SK-N-SH treated with all-trans-retinoic acid at 6 μM for 48 hours (cell line): ENCODE results near the gene USP40.

ENCODE experiments used
- ATAC-seq: fragments of 200-7000 bp; cut with Tn5 transposase; 3 replicates; pipeline ENCODE4 v1.9.1; 2020; ENCODE audit warnings: mild to moderate bottlenecking, moderate library complexity
- ARNTL ChIP-seq: fragments of 450-650 bp; formaldehyde crosslinking; IDR thresholded peaks from 2 replicates; pipeline ENCODE4 v1.5.0; 2020; ENCODE audit warnings: low read depth, mild to moderate bottlenecking, moderate library complexity, borderline replicate concordance
- CSDC2 ChIP-seq: fragments of 250-450 bp; sonication (Bioruptor Pico); IDR thresholded peaks from 2 replicates; pipeline ENCODE4 v1.5.0; 2020; ENCODE audit warnings: mild to moderate bottlenecking, moderate library complexity
- ESRRG ChIP-seq: fragments of 250-450 bp; sonication (Bioruptor Pico); IDR thresholded peaks from 2 replicates; pipeline ENCODE4 v1.6.1; 2021; ENCODE audit warnings: mild to moderate bottlenecking
- GLIS3 ChIP-seq: fragments of 250-450 bp; sonication (Bioruptor Pico); IDR thresholded peaks from 2 replicates; pipeline ENCODE4 v1.5.0; 2020; ENCODE audit warnings: mild to moderate bottlenecking, moderate library complexity
- ISL1 ChIP-seq: fragments of 250-450 bp; sonication (Bioruptor Pico); IDR thresholded peaks from 2 replicates; pipeline ENCODE4 v2.1.2; 2022; ENCODE audit warnings: mild to moderate bottlenecking, moderate library complexity
- OSR1 ChIP-seq: fragments of 250-450 bp; sonication (Bioruptor Pico); IDR thresholded peaks from 2 replicates; pipeline ENCODE4 v1.8.0; 2022; ENCODE audit warnings: moderate library complexity, mild to moderate bottlenecking, inconsistent platforms
- PPARA ChIP-seq: fragments of 250-450 bp; sonication (Bioruptor Pico); IDR thresholded peaks from 2 replicates; pipeline ENCODE4 v1.5.0; 2020; ENCODE audit warnings: mild to moderate bottlenecking, borderline replicate concordance
- SNAI2 ChIP-seq: fragments of 250-450 bp; sonication (Bioruptor Pico); IDR thresholded peaks from 2 replicates; pipeline ENCODE4 v1.5.0; 2020; ENCODE audit warnings: mild to moderate bottlenecking, moderate library complexity
- TCF4 ChIP-seq: fragments of 250-450 bp; sonication (Bioruptor Pico); IDR thresholded peaks from 2 replicates; pipeline ENCODE4 v1.8.0; 2021; ENCODE audit warnings: mild to moderate bottlenecking, moderate library complexity, borderline replicate concordance
- TOX ChIP-seq: fragments of 250-450 bp; sonication (Bioruptor Pico); IDR thresholded peaks from 2 replicates; pipeline ENCODE4 v1.8.0; 2021; ENCODE audit warnings: mild to moderate bottlenecking, moderate library complexity, borderline replicate concordance
- ZFP3 ChIP-seq: fragments of 250-450 bp; sonication (Bioruptor Pico); IDR thresholded peaks from 2 replicates; pipeline ENCODE4 v1.5.0; 2020; ENCODE audit warnings: mild to moderate bottlenecking, moderate library complexity
- ZFP30 ChIP-seq: fragments of 450-650 bp; formaldehyde crosslinking; IDR thresholded peaks from 2 replicates; pipeline ENCODE4 v1.5.0; 2022; ENCODE audit warnings: mild to moderate bottlenecking, moderate library complexity
- ZNF70 ChIP-seq: fragments of 450-650 bp; formaldehyde crosslinking; IDR thresholded peaks from 2 replicates; pipeline ENCODE4 v1.5.0; 2020; ENCODE audit warnings: mild to moderate bottlenecking, moderate library complexity
- ZNF8 ChIP-seq: fragments of 450-650 bp; formaldehyde crosslinking; IDR thresholded peaks from 2 replicates; pipeline ENCODE4 v1.5.0; 2020; ENCODE audit warnings: mild to moderate bottlenecking, moderate library complexity
- TF ChIP-seq, protein P1 (sequence below): fragments of 250-450 bp; sonication (Bioruptor Pico); IDR thresholded peaks from 2 replicates; pipeline ENCODE4 v1.8.0; 2020; ENCODE audit warnings: mild to moderate bottlenecking, moderate library complexity, borderline replicate concordance
- TF ChIP-seq, protein P2 (sequence below): fragments of 250-450 bp; sonication (Bioruptor Pico); IDR thresholded peaks from 2 replicates; pipeline ENCODE4 v1.8.0; 2021; ENCODE audit warnings: low read depth, mild to moderate bottlenecking, moderate library complexity, borderline replicate concordance
- TF ChIP-seq, protein P3 (sequence below): fragments of 250-450 bp; sonication (Bioruptor Pico); IDR thresholded peaks from 2 replicates; pipeline ENCODE4 v1.5.1; 2021; ENCODE audit warnings: mild to moderate bottlenecking, moderate library complexity
- TF ChIP-seq, protein P4 (sequence below): fragments of 250-450 bp; sonication (Bioruptor Pico); IDR thresholded peaks from 2 replicates; pipeline ENCODE4 v1.5.0; 2020; ENCODE audit warnings: mild to moderate bottlenecking, moderate library complexity
- TF ChIP-seq, protein P5 (sequence below): fragments of 250-450 bp; sonication (Bioruptor Pico); IDR thresholded peaks from 2 replicates; pipeline ENCODE4 v1.5.1; 2020; ENCODE audit warnings: low read depth, mild to moderate bottlenecking, moderate library complexity

Gene USP40

DNA sequence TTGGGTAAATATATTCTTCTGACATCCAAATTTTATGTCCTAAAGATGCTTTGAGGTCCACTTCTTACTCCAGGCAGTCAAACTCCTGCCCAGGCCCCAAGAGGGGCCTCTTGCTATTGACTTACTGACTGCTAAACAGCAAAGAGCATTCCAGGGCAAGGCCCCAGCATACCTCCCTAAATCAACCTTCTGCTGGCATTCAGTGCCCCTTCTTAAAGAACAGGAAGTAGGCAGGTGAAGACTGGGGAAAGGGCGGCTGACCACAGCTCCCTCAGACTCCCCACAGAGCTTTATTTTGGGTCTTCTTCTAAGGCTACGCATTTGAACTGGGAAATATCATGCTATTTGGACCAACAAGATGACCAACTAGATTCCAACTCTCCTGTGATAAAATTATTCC lies 68.9 kb downstream of the USP40 start (continued):
- TF ChIP-seq, protein P1, sequence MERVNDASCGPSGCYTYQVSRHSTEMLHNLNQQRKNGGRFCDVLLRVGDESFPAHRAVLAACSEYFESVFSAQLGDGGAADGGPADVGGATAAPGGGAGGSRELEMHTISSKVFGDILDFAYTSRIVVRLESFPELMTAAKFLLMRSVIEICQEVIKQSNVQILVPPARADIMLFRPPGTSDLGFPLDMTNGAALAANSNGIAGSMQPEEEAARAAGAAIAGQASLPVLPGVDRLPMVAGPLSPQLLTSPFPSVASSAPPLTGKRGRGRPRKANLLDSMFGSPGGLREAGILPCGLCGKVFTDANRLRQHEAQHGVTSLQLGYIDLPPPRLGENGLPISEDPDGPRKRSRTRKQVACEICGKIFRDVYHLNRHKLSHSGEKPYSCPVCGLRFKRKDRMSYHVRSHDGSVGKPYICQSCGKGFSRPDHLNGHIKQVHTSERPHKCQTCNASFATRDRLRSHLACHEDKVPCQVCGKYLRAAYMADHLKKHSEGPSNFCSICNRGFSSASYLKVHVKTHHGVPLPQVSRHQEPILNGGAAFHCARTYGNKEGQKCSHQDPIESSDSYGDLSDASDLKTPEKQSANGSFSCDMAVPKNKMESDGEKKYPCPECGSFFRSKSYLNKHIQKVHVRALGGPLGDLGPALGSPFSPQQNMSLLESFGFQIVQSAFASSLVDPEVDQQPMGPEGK (CRISPR knock-in tag) = no peak
- no peak for TF ChIP-seq ZFP30

DNA sequence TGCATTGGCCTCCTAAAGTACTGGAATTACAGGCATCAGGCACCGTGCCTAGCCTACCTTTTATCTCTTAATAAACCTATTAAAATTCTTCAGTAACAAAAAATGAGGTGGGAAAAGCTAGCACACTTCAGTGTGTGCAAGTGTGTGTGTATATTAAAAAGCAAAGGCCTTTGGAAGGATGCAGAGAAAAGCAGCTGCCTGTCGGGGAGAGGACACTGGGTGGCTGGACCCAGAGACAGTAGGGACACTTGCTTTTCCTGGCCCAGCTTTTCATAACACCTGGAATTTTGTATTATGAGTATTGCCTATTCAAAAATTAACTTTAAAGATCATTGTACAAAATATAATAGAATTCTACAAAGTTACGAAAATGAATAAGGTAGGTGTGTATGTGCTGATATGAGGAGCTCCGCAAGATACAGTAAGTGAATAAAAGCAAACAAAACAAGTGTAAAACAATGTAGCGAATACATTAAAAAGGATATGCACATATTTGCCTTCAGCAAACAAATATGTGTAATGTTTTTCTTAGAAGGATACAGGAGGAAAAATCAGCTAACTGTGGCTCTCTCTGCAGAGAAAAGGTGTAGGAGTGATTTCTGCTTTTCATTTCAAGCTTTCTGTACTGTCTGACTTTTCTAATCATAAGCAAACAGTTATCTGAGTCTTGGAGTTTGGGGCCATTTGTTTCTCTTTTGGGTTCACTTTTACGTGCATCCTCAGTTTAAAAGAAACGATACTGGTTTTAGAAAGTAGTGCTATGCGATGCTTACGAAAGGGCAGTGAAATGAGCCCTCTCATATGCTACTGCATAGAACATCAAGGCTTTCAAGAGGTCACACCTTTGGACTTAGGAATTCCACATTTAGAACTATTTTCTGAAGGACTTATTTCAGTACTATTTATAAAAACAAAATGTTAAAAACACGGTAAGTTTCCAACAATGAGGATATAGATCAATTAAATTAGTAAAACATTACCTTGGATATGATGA lies 70.8 kb downstream of the USP40 start:
- TF ChIP-seq ZNF70 (CRISPR knock-in tag) = no peak
- TF ChIP-seq TOX = no peak
- TF ChIP-seq ISL1 = no peak
- TF ChIP-seq ARNTL (CRISPR knock-in tag) = no peak
- TF ChIP-seq OSR1 (CRISPR knock-in tag) = no peak
- no peak for TF ChIP-seq PPARA (CRISPR knock-in tag)
- no peak for TF ChIP-seq CSDC2
- TF ChIP-seq, protein P2, sequence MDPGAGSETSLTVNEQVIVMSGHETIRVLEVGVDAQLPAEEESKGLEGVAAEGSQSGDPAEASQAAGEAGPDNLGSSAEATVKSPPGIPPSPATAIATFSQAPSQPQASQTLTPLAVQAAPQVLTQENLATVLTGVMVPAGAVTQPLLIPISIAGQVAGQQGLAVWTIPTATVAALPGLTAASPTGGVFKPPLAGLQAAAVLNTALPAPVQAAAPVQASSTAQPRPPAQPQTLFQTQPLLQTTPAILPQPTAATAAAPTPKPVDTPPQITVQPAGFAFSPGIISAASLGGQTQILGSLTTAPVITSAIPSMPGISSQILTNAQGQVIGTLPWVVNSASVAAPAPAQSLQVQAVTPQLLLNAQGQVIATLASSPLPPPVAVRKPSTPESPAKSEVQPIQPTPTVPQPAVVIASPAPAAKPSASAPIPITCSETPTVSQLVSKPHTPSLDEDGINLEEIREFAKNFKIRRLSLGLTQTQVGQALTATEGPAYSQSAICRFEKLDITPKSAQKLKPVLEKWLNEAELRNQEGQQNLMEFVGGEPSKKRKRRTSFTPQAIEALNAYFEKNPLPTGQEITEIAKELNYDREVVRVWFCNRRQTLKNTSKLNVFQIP (CRISPR knock-in tag) = no peak
- no peak for TF ChIP-seq TCF4 (CRISPR knock-in tag)
- TF ChIP-seq ESRRG = no peak
- no peak for TF ChIP-seq GLIS3 (CRISPR knock-in tag)
- TF ChIP-seq, protein P1 (CRISPR knock-in tag) = no peak
- TF ChIP-seq, protein P3, sequence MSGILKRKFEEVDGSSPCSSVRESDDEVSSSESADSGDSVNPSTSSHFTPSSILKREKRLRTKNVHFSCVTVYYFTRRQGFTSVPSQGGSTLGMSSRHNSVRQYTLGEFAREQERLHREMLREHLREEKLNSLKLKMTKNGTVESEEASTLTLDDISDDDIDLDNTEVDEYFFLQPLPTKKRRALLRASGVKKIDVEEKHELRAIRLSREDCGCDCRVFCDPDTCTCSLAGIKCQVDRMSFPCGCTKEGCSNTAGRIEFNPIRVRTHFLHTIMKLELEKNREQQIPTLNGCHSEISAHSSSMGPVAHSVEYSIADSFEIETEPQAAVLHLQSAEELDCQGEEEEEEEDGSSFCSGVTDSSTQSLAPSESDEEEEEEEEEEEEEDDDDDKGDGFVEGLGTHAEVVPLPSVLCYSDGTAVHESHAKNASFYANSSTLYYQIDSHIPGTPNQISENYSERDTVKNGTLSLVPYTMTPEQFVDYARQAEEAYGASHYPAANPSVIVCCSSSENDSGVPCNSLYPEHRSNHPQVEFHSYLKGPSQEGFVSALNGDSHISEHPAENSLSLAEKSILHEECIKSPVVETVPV (CRISPR knock-in tag) = no peak
- TF ChIP-seq, protein P4, sequence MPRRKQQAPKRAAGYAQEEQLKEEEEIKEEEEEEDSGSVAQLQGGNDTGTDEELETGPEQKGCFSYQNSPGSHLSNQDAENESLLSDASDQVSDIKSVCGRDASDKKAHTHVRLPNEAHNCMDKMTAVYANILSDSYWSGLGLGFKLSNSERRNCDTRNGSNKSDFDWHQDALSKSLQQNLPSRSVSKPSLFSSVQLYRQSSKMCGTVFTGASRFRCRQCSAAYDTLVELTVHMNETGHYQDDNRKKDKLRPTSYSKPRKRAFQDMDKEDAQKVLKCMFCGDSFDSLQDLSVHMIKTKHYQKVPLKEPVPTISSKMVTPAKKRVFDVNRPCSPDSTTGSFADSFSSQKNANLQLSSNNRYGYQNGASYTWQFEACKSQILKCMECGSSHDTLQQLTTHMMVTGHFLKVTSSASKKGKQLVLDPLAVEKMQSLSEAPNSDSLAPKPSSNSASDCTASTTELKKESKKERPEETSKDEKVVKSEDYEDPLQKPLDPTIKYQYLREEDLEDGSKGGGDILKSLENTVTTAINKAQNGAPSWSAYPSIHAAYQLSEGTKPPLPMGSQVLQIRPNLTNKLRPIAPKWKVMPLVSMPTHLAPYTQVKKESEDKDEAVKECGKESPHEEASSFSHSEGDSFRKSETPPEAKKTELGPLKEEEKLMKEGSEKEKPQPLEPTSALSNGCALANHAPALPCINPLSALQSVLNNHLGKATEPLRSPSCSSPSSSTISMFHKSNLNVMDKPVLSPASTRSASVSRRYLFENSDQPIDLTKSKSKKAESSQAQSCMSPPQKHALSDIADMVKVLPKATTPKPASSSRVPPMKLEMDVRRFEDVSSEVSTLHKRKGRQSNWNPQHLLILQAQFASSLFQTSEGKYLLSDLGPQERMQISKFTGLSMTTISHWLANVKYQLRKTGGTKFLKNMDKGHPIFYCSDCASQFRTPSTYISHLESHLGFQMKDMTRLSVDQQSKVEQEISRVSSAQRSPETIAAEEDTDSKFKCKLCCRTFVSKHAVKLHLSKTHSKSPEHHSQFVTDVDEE (CRISPR knock-in tag) = no peak
- TF ChIP-seq, protein P5, sequence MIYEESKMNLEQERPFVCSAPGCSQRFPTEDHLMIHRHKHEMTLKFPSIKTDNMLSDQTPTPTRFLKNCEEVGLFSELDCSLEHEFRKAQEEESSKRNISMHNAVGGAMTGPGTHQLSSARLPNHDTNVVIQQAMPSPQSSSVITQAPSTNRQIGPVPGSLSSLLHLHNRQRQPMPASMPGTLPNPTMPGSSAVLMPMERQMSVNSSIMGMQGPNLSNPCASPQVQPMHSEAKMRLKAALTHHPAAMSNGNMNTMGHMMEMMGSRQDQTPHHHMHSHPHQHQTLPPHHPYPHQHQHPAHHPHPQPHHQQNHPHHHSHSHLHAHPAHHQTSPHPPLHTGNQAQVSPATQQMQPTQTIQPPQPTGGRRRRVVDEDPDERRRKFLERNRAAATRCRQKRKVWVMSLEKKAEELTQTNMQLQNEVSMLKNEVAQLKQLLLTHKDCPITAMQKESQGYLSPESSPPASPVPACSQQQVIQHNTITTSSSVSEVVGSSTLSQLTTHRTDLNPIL (CRISPR knock-in tag) = no peak
- TF ChIP-seq ZNF8 (CRISPR knock-in tag) = no peak
- TF ChIP-seq SNAI2 = no peak
- no peak for TF ChIP-seq ZFP3 (CRISPR knock-in tag)
- ATAC-seq = no peak
